B cell (primary cell): ENCODE results near the gene COA6.

Experiments used
- CTCF ChIP-seq: fragments of 200-600 bp; IDR thresholded peaks from one replicate; pipeline ENCODE4 v1.8.0; 2022; ENCODE audit warnings: antibody characterized with exemption, mild to moderate bottlenecking
- EZH2 ChIP-seq: IDR thresholded peaks from 2 replicates; pipeline ENCODE4 v1.6.1; 2012; ENCODE audit warnings: borderline replicate concordance, low read depth, mild to moderate bottlenecking, moderate library complexity, low read length; ENCODE audit not compliant: insufficient read depth, poor library complexity, severe bottlenecking

- no peak for TF ChIP-seq CTCF
- no peak for TF ChIP-seq EZH2
These were observed 2.4 kb downstream of the COA6 start for GRCh38 chr1:234375672-234376071.
